ENCODE measurements around the gene PRR22.
"Not testable (repeated sequence)": the region's sequence is repeated elsewhere in the genome, so short reads cannot be mapped to it uniquely, and the experiment has no call there.

- not testable (repeated sequence) for TF ChIP-seq CTCF (conservative IDR thresholded peaks at IDR 0.05; ENCODE audit: low read length); EZH2phosphoT487 (IDR thresholded peaks at IDR 0.05; ENCODE audit: borderline replicate concordance, low read depth, low read length)
These were observed 35.6 kb downstream of the PRR22 start for GRCh38 chr19:5748920-5749319.
